HEK293 (cell line): ENCODE data around the gene LAMB2.

Experiments used
- ELK4 ChIP-seq: IDR thresholded peaks from 2 replicates; pipeline ENCODE4 v1.6.1; 2011; ENCODE audit warnings: mild to moderate bottlenecking, low read depth, low read length, borderline replicate concordance
- GLIS1 ChIP-seq: fragments of 450-650 bp; formaldehyde crosslinking; IDR thresholded peaks from 2 replicates; pipeline ENCODE4 v1.5.1; 2016; ENCODE audit warnings: missing biosample characterization, missing genetic modification characterization
- GLIS2 ChIP-seq: fragments of 450-650 bp; formaldehyde crosslinking; IDR thresholded peaks from 2 replicates; pipeline ENCODE4 v1.5.1; 2016; ENCODE audit warnings: missing biosample characterization, missing genetic modification characterization
- KLF1 ChIP-seq: fragments of 450-650 bp; formaldehyde crosslinking; IDR thresholded peaks from 2 replicates; pipeline ENCODE4 v1.5.1; 2016; ENCODE audit warnings: missing biosample characterization, missing genetic modification characterization
- KLF10 ChIP-seq: fragments of 450-650 bp; IDR thresholded peaks from 2 replicates; pipeline ENCODE4 v1.5.1; 2018; ENCODE audit warnings: missing biosample characterization, mild to moderate bottlenecking, missing genetic modification characterization
- KLF8 ChIP-seq: fragments of 450-650 bp; formaldehyde crosslinking; IDR thresholded peaks from 2 replicates; pipeline ENCODE4 v1.5.1; 2016; ENCODE audit warnings: missing biosample characterization, missing genetic modification characterization
- OSR2 ChIP-seq: fragments of 450-650 bp; formaldehyde crosslinking; IDR thresholded peaks from 2 replicates; pipeline ENCODE4 v1.5.1; 2016; ENCODE audit warnings: missing biosample characterization, missing genetic modification characterization
- ZBTB10 ChIP-seq: fragments of 450-650 bp; formaldehyde crosslinking; IDR thresholded peaks from 2 replicates; pipeline ENCODE4 v1.5.1; 2016; ENCODE audit warnings: missing biosample characterization, missing genetic modification characterization
- ZBTB17 ChIP-seq: fragments of 450-650 bp; formaldehyde crosslinking; IDR thresholded peaks from 2 replicates; pipeline ENCODE4 v1.5.1; 2016; ENCODE audit warnings: missing biosample characterization, missing genetic modification characterization
- ZBTB20 ChIP-seq: fragments of 450-650 bp; formaldehyde crosslinking; IDR thresholded peaks from 2 replicates; pipeline ENCODE4 v1.5.1; 2016; ENCODE audit warnings: missing biosample characterization, missing genetic modification characterization
- ZIC2 ChIP-seq: fragments of 450-650 bp; formaldehyde crosslinking; IDR thresholded peaks from 2 replicates; pipeline ENCODE4 v1.5.1; 2016; ENCODE audit warnings: missing biosample characterization, missing genetic modification characterization
- ZNF155 ChIP-seq: fragments of 450-650 bp; formaldehyde crosslinking; IDR thresholded peaks from 2 replicates; pipeline ENCODE4 v1.5.1; 2016; ENCODE audit warnings: missing biosample characterization, missing genetic modification characterization
- ZNF214 ChIP-seq: fragments of 450-650 bp; formaldehyde crosslinking; IDR thresholded peaks from 2 replicates; pipeline ENCODE4 v1.5.1; 2017; ENCODE audit warnings: missing biosample characterization, mild to moderate bottlenecking, missing genetic modification characterization, borderline replicate concordance
- ZNF24 ChIP-seq: fragments of 450-650 bp; formaldehyde crosslinking; IDR thresholded peaks from 2 replicates; pipeline ENCODE4 v1.5.1; 2016; ENCODE audit warnings: missing biosample characterization, missing genetic modification characterization
- ZNF335 ChIP-seq: fragments of 450-650 bp; formaldehyde crosslinking; conservative IDR thresholded peaks from 2 replicates; pipeline ENCODE4 v1.5.1; 2016; ENCODE audit warnings: missing biosample characterization, missing genetic modification characterization
- ZNF501 ChIP-seq: fragments of 450-650 bp; formaldehyde crosslinking; IDR thresholded peaks from 2 replicates; pipeline ENCODE4 v1.5.1; 2016; ENCODE audit warnings: missing biosample characterization, missing genetic modification characterization
- ZNF561 ChIP-seq: fragments of 450-650 bp; IDR thresholded peaks from 2 replicates; pipeline ENCODE4 v1.5.1; 2018; ENCODE audit warnings: missing biosample characterization, missing genetic modification characterization, borderline replicate concordance
- ZNF585B ChIP-seq: fragments of 450-650 bp; formaldehyde crosslinking; IDR thresholded peaks from 2 replicates; pipeline ENCODE4 v1.5.1; 2016; ENCODE audit warnings: missing biosample characterization, missing genetic modification characterization
- ZNF76 ChIP-seq: fragments of 450-650 bp; formaldehyde crosslinking; IDR thresholded peaks from 2 replicates; pipeline ENCODE4; 2016; ENCODE audit warnings: low read depth, missing biosample characterization, missing genetic modification characterization, borderline replicate concordance
- ZSCAN16 ChIP-seq: fragments of 450-650 bp; formaldehyde crosslinking; IDR thresholded peaks from 2 replicates; pipeline ENCODE4 v1.5.1; 2016; ENCODE audit warnings: missing biosample characterization, missing genetic modification characterization
- ZSCAN23 ChIP-seq: fragments of 450-650 bp; formaldehyde crosslinking; IDR thresholded peaks from 2 replicates; pipeline ENCODE4 v1.5.1; 2016; ENCODE audit warnings: missing biosample characterization, missing genetic modification characterization
- ZXDB ChIP-seq: fragments of 450-650 bp; formaldehyde crosslinking; IDR thresholded peaks from 2 replicates; pipeline ENCODE4 v1.5.1; 2016; ENCODE audit warnings: missing biosample characterization, missing genetic modification characterization
- TF ChIP-seq, protein P1 (sequence below): fragments of 450-650 bp; formaldehyde crosslinking; conservative IDR thresholded peaks from 2 replicates; pipeline ENCODE4 v1.5.1; 2016; ENCODE audit warnings: low read depth, missing biosample characterization, missing genetic modification characterization
- TF ChIP-seq, protein P2 (sequence below): fragments of 450-650 bp; IDR thresholded peaks from 2 replicates; pipeline ENCODE4 v1.5.1; 2018; ENCODE audit warnings: missing biosample characterization, mild to moderate bottlenecking, missing genetic modification characterization
- TF ChIP-seq, protein P3 (sequence below): fragments of 450-650 bp; formaldehyde crosslinking; IDR thresholded peaks from 2 replicates; pipeline ENCODE4 v1.5.1; 2016; ENCODE audit warnings: missing biosample characterization, missing genetic modification characterization
- TF ChIP-seq, protein P4 (sequence below): fragments of 450-650 bp; formaldehyde crosslinking; IDR thresholded peaks from 2 replicates; pipeline ENCODE4 v1.5.1; 2016; ENCODE audit warnings: missing biosample characterization, missing genetic modification characterization

Gene LAMB2

DNA sequence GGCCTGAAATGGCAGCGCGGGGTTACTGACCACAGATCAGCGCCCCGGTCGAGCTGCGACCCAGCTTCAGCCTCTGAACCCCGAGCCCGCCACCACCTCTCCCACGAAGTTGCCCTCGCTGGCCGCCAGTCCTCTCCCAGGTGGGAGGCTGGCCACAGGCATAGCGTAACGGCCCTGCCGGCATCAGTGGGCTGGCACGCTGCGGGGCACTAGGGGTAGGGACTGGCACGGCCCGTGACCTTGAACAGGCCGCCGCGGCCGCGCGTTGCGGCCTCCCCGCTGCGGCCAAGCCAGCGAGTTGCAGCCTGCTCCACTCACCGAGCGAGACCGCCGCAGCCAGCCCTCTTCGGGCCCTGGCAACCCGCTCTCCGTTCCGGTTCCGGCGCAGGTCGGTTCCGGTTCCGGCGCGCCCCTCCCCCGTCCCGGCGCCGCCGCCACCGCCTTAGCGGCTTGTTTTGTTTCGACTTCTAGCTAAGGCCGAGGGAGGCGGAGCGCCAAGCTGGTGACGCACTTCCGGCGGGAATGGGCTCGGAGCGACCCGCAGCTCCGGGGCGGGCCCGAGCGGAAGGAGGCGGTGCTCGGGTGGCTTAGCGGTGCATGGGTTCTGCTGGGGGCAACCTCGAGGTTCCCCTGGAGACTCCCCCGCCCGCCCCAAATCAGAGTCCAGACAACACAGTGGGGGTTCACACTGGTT lies 12.3 kb downstream of the LAMB2 start, which contains the start of gene USP19 (continued):
- TF ChIP-seq GLIS1 (tag by site-specific recombination) (peak; percentile 68), ZBTB20 (tag by site-specific recombination) (peak; percentile 37; the same call in 1 of the 2 replicates), ZSCAN16 (tag by site-specific recombination) (no peak), GLIS2 (tag by site-specific recombination) (peak; percentile 62), ZSCAN23 (tag by site-specific recombination) (no peak), ZNF24 (tag by site-specific recombination) (0 out of 2 replicates have a peak, but pooled peaks have one; percentile 18), ZNF335 (tag by site-specific recombination) (peak; percentile 84), ELK4 (peak; percentile 47; the same call in 1 of the 2 replicates), ZNF76 (peak; percentile 41; the same call in 1 of the 2 replicates), ZBTB17 (tag by site-specific recombination) (peak; percentile 42; the same call in 1 of the 2 replicates), ZNF585B (no peak), ZNF501 (tag by site-specific recombination) (no peak), ZNF155 (no peak), ZBTB10 (tag by site-specific recombination) (no peak), ZXDB (peak; percentile 46; the same call in 1 of the 2 replicates), ZNF214 (tag by site-specific recombination) (no peak), ZNF561 (tag by site-specific recombination) (no peak), ZIC2 (tag by site-specific recombination) (peak; percentile 21; the same call in 1 of the 2 replicates), OSR2 (tag by site-specific recombination) (no peak), KLF8 (tag by site-specific recombination) (peak; percentile 46; the same call in 1 of the 2 replicates), KLF10 (tag by site-specific recombination) (0 out of 2 replicates have a peak, but pooled peaks have one; percentile 33), KLF1 (tag by site-specific recombination) (peak; percentile 12; the same call in 1 of the 2 replicates)
- TF ChIP-seq, protein P1, sequence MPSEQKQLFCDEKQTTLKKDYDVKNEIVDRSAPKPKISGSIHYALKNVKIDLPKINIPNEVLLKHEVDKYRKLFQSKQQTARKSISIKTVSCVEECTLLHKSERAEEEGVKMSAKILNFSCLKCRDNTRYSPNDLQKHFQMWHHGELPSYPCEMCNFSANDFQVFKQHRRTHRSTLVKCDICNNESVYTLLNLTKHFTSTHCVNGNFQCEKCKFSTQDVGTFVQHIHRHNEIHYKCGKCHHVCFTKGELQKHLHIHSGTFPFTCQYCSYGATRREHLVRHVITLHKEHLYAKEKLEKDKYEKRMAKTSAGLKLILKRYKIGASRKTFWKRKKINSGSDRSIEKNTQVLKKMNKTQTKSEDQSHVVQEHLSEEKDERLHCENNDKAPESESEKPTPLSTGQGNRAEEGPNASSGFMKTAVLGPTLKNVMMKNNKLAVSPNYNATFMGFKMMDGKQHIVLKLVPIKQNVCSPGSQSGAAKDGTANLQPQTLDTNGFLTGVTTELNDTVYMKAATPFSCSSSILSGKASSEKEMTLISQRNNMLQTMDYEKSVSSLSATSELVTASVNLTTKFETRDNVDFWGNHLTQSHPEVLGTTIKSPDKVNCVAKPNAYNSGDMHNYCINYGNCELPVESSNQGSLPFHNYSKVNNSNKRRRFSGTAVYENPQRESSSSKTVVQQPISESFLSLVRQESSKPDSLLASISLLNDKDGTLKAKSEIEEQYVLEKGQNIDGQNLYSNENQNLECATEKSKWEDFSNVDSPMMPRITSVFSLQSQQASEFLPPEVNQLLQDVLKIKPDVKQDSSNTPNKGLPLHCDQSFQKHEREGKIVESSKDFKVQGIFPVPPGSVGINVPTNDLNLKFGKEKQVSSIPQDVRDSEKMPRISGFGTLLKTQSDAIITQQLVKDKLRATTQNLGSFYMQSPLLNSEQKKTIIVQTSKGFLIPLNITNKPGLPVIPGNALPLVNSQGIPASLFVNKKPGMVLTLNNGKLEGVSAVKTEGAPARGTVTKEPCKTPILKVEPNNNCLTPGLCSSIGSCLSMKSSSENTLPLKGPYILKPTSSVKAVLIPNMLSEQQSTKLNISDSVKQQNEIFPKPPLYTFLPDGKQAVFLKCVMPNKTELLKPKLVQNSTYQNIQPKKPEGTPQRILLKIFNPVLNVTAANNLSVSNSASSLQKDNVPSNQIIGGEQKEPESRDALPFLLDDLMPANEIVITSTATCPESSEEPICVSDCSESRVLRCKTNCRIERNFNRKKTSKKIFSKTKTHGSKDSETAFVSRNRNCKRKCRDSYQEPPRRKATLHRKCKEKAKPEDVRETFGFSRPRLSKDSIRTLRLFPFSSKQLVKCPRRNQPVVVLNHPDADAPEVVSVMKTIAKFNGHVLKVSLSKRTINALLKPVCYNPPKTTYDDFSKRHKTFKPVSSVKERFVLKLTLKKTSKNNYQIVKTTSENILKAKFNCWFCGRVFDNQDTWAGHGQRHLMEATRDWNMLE (tag by site-specific recombination), result peak; percentile 97
- TF ChIP-seq, protein P2, sequence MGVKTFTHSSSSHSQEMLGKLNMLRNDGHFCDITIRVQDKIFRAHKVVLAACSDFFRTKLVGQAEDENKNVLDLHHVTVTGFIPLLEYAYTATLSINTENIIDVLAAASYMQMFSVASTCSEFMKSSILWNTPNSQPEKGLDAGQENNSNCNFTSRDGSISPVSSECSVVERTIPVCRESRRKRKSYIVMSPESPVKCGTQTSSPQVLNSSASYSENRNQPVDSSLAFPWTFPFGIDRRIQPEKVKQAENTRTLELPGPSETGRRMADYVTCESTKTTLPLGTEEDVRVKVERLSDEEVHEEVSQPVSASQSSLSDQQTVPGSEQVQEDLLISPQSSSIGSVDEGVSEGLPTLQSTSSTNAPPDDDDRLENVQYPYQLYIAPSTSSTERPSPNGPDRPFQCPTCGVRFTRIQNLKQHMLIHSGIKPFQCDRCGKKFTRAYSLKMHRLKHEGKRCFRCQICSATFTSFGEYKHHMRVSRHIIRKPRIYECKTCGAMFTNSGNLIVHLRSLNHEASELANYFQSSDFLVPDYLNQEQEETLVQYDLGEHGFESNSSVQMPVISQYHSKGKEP (tag by site-specific recombination), result no peak
- TF ChIP-seq, protein P3, sequence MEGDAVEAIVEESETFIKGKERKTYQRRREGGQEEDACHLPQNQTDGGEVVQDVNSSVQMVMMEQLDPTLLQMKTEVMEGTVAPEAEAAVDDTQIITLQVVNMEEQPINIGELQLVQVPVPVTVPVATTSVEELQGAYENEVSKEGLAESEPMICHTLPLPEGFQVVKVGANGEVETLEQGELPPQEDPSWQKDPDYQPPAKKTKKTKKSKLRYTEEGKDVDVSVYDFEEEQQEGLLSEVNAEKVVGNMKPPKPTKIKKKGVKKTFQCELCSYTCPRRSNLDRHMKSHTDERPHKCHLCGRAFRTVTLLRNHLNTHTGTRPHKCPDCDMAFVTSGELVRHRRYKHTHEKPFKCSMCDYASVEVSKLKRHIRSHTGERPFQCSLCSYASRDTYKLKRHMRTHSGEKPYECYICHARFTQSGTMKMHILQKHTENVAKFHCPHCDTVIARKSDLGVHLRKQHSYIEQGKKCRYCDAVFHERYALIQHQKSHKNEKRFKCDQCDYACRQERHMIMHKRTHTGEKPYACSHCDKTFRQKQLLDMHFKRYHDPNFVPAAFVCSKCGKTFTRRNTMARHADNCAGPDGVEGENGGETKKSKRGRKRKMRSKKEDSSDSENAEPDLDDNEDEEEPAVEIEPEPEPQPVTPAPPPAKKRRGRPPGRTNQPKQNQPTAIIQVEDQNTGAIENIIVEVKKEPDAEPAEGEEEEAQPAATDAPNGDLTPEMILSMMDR, result 0 out of 2 replicates have a peak, but pooled peaks have one; percentile 36
- TF ChIP-seq, protein P4, sequence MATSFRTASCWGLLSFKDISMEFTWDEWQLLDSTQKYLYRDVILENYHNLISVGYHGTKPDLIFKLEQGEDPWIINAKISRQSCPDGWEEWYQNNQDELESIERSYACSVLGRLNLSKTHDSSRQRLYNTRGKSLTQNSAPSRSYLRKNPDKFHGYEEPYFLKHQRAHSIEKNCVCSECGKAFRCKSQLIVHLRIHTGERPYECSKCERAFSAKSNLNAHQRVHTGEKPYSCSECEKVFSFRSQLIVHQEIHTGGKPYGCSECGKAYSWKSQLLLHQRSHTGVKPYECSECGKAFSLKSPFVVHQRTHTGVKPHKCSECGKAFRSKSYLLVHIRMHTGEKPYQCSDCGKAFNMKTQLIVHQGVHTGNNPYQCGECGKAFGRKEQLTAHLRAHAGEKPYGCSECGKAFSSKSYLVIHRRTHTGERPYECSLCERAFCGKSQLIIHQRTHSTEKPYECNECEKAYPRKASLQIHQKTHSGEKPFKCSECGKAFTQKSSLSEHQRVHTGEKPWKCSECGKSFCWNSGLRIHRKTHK (tag by site-specific recombination), result no peak
